CD14-positive monocyte (primary cell): ENCODE measurements around the gene ANKRD9. TPM values are rescaled to one million over a fixed set of nuclear protein-coding genes. Genes with fewer than 3 reads are reported as not detected.
A peak's percentile ranks its signal among the peaks of the same experiment; 100 is the strongest.

Experiments
- DNase-seq, 3 donors: peaks; one replicate each; pipeline ENCODE4 v3.0.0-alpha.2; 2011 to 2022
- H2AFZ ChIP-seq: 2 replicates; pipeline ENCODE4 v1.6.0; 2012; ENCODE audit warnings: mild to moderate bottlenecking, low read depth, low read length, inconsistent platforms; ENCODE audit not compliant: insufficient read depth, poor library complexity, severe bottlenecking
- H3K27ac ChIP-seq, 2 donors: 1 replicate in 1 of 2; 2 replicates in 1 of 2; pipeline ENCODE4 v1.5.1; 2012 to 2013; ENCODE audit warnings: low read length in 2 of 2, control low read depth in 1 of 2, inconsistent platforms in 1 of 2, low read depth in 1 of 2, mild to moderate bottlenecking in 1 of 2
- H3K27me3 ChIP-seq, 2 donors: one replicate each; pipeline versions ENCODE4 v1.6.0 to v1.6.1; 2011 to 2013; ENCODE audit warnings: low read length in 2 of 2; ENCODE audit not compliant: control insufficient read depth in 2 of 2, insufficient read depth in 2 of 2
- H3K36me3 ChIP-seq, 2 donors: replicated peaks in 1 of 2; 1 replicate in 1 of 2; 2 replicates in 1 of 2; pipeline versions ENCODE4 v1.5.1 to v1.6.1; 2012 to 2013; ENCODE audit warnings: low read length in 2 of 2, control low read depth in 1 of 2, inconsistent platforms in 1 of 2, mild to moderate bottlenecking in 1 of 2; ENCODE audit not compliant: insufficient read depth in 2 of 2, control insufficient read depth in 1 of 2
- H3K4me1 ChIP-seq, 2 donors: 1 replicate in 1 of 2; 2 replicates in 1 of 2; pipeline versions ENCODE4 v1.5.1 to v1.6.1; 2012 to 2013; ENCODE audit warnings: low read length in 2 of 2, control low read depth in 1 of 2, inconsistent platforms in 1 of 2, mild to moderate bottlenecking in 1 of 2, moderate library complexity in 1 of 2; ENCODE audit not compliant: insufficient read depth in 2 of 2, control insufficient read depth in 1 of 2
- H3K4me2 ChIP-seq: replicated peaks from 2 replicates; pipeline ENCODE3; 2012; ENCODE audit warnings: low read length, moderate library complexity, mild to moderate bottlenecking; ENCODE audit not compliant: poor library complexity, severe bottlenecking; ENCODE audit errors: extremely low read depth
- H3K4me3 ChIP-seq, 3 experiments: fragments of 200-600 bp in 1 of 3; sonication (generic) in 1 of 3; replicated peaks in 1 of 3; 1 replicate in 2 of 3; 2 replicates in 1 of 3; pipeline ENCODE4 v1.5.1; 2011 to 2013; ENCODE audit warnings: low read length in 3 of 3, mild to moderate bottlenecking in 3 of 3, control low read depth in 2 of 3, low read depth in 2 of 3, inconsistent platforms in 1 of 3, moderate library complexity in 1 of 3
- H3K79me2 ChIP-seq: 2 replicates; pipeline ENCODE4 v1.6.0; 2012; ENCODE audit warnings: mild to moderate bottlenecking, control low read depth, inconsistent platforms, low read length, moderate library complexity; ENCODE audit not compliant: insufficient read depth
- H3K9ac ChIP-seq: 2 replicates; pipeline ENCODE4 v1.6.0; 2017; ENCODE audit warnings: low read length, mild to moderate bottlenecking; ENCODE audit not compliant: insufficient read depth, poor library complexity, severe bottlenecking
- H3K9me3 ChIP-seq, 2 donors: replicated peaks in 1 of 2; 1 replicate in 1 of 2; 2 replicates in 1 of 2; pipeline versions ENCODE4 v1.5.1 to v1.6.1; 2012 to 2013; ENCODE audit warnings: low read length in 2 of 2, control low read depth in 1 of 2; ENCODE audit not compliant: control insufficient read depth in 1 of 2, insufficient read depth in 1 of 2
- H4K20me1 ChIP-seq: 2 replicates; pipeline ENCODE4 v1.6.0; 2012; ENCODE audit warnings: mild to moderate bottlenecking, low read length, control low read depth, moderate library complexity; ENCODE audit not compliant: insufficient read depth
- H3K27ac Mint-ChIP-seq, 7 donors: one replicate each; pipeline ENCODE4 v1.8.0; 2020; ENCODE audit warnings: mild to moderate bottlenecking in 7 of 7, mixed read lengths in 7 of 7, moderate library complexity in 6 of 7, inconsistent platforms in 2 of 7
- H3K27me3 Mint-ChIP-seq, 3 donors: one replicate each; pipeline ENCODE4 v1.8.0; 2021 to 2022; ENCODE audit warnings: low read depth in 3 of 3, mild to moderate bottlenecking in 3 of 3, mixed read lengths in 3 of 3, moderate library complexity in 3 of 3, inconsistent platforms in 1 of 3
- H3K36me3 Mint-ChIP-seq, 2 donors: one replicate each; pipeline ENCODE4 v1.8.0; 2020; ENCODE audit warnings: mixed read lengths in 2 of 2, inconsistent platforms in 1 of 2, mild to moderate bottlenecking in 1 of 2
- H3K4me1 Mint-ChIP-seq: one replicate; pipeline ENCODE4 v1.8.0; 2020; ENCODE audit warnings: mild to moderate bottlenecking, mixed read lengths
- H3K4me3 Mint-ChIP-seq, 2 donors: one replicate each; pipeline ENCODE4 v1.8.0; 2020; ENCODE audit warnings: mild to moderate bottlenecking in 2 of 2, mixed read lengths in 2 of 2, moderate library complexity in 1 of 2
- H3K9me3 Mint-ChIP-seq, 7 donors: one replicate each; pipeline ENCODE4 v1.8.0; 2020 to 2022; ENCODE audit warnings: mixed read lengths in 7 of 7, mild to moderate bottlenecking in 6 of 7, moderate library complexity in 6 of 7, inconsistent platforms in 2 of 7
- WGBS: methylation state at CpG from one replicate; pipeline ENCODE4 v1.1.5; 2013; ENCODE audit warnings: missing lambda C conversion rate; ENCODE audit not compliant: insufficient coverage; 5-methylcytosine and 5-hydroxymethylcytosine counted together
- intact Hi-C, 2 donors: fragments of 100-400 bp; cut with micrococcal nuclease; formaldehyde crosslinking; loops; one replicate each; pipeline versions ENCODE4 v1.15.0 to v1.15.1; 2023
- polyA plus RNA-seq, 3 donors: library from polyadenylated mRNA; depleted of rRNA in 1 of 3; unstranded in 2 of 3; stranded (reverse) in 1 of 3; fragments of 300-500 nt in 2 of 3; fragments of >200 nt in 1 of 3; fragmentation: Illumina TruSeq in 2 of 3; gene quantifications; 1 replicate in 2 of 3; 2 replicates in 1 of 3; pipeline ENCODE4 v1.2.3, GENCODE V29; 2012 to 2021
- TF ChIP-seq, protein P1 (sequence below): fragments of 200-600 bp; IDR thresholded peaks from one replicate; pipeline ENCODE4 v1.8.0; 2022; ENCODE audit warnings: antibody characterized with exemption, mild to moderate bottlenecking

The ANKRD9 gene
- polyA plus RNA-seq, 3 donors = 0.43 to 10.8 (median 0.83) TPM

DNA sequence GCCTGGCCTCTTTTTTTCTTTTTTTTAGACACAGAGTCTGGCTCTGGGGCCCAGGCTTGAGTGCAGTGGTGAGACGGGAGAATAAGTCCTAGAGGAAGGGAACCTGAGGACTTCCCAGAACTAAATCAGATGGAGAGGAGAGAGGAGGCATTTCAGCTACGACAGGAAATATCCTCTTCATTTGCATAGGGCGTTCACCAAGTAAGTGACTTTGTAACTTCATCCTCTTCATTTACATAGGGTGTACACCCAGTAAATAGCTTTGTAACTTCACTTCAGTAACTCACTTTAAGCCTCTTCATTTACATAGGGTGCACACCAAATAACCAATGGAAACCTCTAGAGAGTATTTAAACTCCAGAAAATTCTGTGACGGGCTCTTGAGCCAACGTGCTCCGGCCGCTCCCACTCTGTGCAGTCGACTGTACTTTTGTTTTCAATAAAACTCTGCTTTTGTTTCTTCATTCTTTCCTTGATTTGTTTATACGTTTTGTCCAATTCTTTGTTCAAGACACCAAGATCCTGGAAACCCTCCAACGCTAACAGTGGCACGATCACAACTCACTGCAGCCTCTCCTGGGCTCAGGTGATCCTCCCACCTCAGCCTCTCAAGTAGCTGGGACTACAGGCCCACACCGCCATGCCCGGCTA lies 21.4 kb upstream of the ANKRD9 start:
- peaks cover 0 to 1% (median 1%) of the 10 kb centered on the region in 3 donors for H3K27me3 Mint-ChIP-seq
- H3K4me1 Mint-ChIP-seq = peaks cover 47% of the 10 kb centered on the region
- no peaks in the 10 kb centered on the region for H3K36me3 ChIP-seq
- H3K4me2 ChIP-seq = peak overlapping the region; percentile 53
- H3K27ac ChIP-seq = peak overlapping the region; percentile 59 to 88
- TF ChIP-seq, protein P1, sequence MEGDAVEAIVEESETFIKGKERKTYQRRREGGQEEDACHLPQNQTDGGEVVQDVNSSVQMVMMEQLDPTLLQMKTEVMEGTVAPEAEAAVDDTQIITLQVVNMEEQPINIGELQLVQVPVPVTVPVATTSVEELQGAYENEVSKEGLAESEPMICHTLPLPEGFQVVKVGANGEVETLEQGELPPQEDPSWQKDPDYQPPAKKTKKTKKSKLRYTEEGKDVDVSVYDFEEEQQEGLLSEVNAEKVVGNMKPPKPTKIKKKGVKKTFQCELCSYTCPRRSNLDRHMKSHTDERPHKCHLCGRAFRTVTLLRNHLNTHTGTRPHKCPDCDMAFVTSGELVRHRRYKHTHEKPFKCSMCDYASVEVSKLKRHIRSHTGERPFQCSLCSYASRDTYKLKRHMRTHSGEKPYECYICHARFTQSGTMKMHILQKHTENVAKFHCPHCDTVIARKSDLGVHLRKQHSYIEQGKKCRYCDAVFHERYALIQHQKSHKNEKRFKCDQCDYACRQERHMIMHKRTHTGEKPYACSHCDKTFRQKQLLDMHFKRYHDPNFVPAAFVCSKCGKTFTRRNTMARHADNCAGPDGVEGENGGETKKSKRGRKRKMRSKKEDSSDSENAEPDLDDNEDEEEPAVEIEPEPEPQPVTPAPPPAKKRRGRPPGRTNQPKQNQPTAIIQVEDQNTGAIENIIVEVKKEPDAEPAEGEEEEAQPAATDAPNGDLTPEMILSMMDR = no peak
- peak overlapping the region; percentile 40 for H3K9ac ChIP-seq
- peaks cover 41 to 66% of the 10 kb centered on the region in 2 donors for H3K4me1 ChIP-seq
- peaks cover 0 to 2% (median 0%) of the 10 kb centered on the region in 7 donors for H3K9me3 Mint-ChIP-seq
- H4K20me1 ChIP-seq = no peaks in the 10 kb centered on the region
- peak overlapping the region in 1 of 3 experiments; percentile 44 for H3K4me3 ChIP-seq
- peak; percentile 72 to 85 (median 73) for DNase-seq
- no peaks in the 10 kb centered on the region for H3K36me3 Mint-ChIP-seq
- no peaks in the 10 kb centered on the region for H3K79me2 ChIP-seq
- H3K4me3 Mint-ChIP-seq = peak overlapping the region; percentile 28 to 78
- whole genome bisulfite sequencing = 87% methylated on average over 7 of the region's 13 CpGs
- H3K9me3 ChIP-seq = no peaks in the 10 kb centered on the region
- H2AFZ ChIP-seq = peak overlapping the region; percentile 48
- no peaks in the 10 kb centered on the region for H3K27me3 ChIP-seq
- peak overlapping the region; percentile 76 to 98 (median 91) for H3K27ac Mint-ChIP-seq
- intact Hi-C loops = no loop called here

GRCh38 chr14:102528431-102529170 lies 19.0 kb upstream of the ANKRD9 start:
- Histone ChIP-seq H3K27me3 (no peaks in the 10 kb centered on the region), H3K79me2 (no peaks in the 10 kb centered on the region), H3K9ac (peak overlapping the region; percentile 51), H3K4me2 (no peak overlapping the region), H3K4me3 (peak overlapping the region in 1 of 3 experiments; percentile 28), H3K36me3 (no peaks in the 10 kb centered on the region), H4K20me1 (no peaks in the 10 kb centered on the region), H3K9me3 (no peaks in the 10 kb centered on the region), H3K4me1 (peaks cover 64 to 90% of the 10 kb centered on the region in 2 donors), H2AFZ (no peak overlapping the region), H3K27ac (peak overlapping the region in 1 of 2 donors; percentile 92)
- no CpG with 5 or more reads among the region's 11 CpGs for WGBS
- Mint-ChIP-seq H3K4me1 (peaks cover 67% of the 10 kb centered on the region), H3K4me3 (peak overlapping the region in 1 of 2 donors; percentile 79), H3K9me3 (peaks cover 0 to 5% (median 0%) of the 10 kb centered on the region in 7 donors), H3K36me3 (no peaks in the 10 kb centered on the region), H3K27me3 (peaks cover 1 to 3% (median 2%) of the 10 kb centered on the region in 3 donors), H3K27ac (peak overlapping the region; percentile 48 to 92 (median 78))
- peak; percentile 48 to 55 (median 49) for DNase-seq
- intact Hi-C loops = loop anchor here (5.0 kb wide), 3 partner anchors 34 to 64 kb away; partner anchors contain the start of gene RCOR1 (in 1 of the 2)
- TF ChIP-seq, protein P1 = no peak
